ENCODE results near the gene GRID1.

GRID1 gene

DNA sequence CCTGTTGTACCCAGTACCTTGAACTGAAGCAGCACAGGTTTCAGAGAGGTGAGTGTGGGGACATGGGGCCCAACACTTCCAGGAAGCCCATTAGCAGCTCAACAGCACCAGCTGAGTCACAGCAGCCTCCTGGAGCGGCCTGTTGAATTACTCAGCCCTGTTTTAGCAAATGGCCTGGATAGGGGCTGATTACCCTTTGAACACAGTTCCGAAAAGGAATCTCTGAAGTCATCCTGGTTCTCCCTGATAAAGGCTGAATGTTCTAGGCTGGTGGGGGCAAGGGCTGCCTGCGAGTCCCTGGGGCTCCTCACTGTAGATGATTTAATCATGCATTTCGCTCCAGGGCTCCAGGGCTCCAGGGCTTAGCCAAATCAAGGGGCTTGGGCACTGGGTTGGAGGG, 287.5 kb downstream of the GRID1 start:
- H4K20me1 ChIP-seq (ENCODE audit: insufficient read depth, low read length): no peaks in the 10 kb centered on the region
- no peak for TF ChIP-seq EZH2 (optimal IDR thresholded peaks at IDR 0.05; ENCODE audit: low read depth, low read length)
- TF ChIP-seq, protein P1, sequence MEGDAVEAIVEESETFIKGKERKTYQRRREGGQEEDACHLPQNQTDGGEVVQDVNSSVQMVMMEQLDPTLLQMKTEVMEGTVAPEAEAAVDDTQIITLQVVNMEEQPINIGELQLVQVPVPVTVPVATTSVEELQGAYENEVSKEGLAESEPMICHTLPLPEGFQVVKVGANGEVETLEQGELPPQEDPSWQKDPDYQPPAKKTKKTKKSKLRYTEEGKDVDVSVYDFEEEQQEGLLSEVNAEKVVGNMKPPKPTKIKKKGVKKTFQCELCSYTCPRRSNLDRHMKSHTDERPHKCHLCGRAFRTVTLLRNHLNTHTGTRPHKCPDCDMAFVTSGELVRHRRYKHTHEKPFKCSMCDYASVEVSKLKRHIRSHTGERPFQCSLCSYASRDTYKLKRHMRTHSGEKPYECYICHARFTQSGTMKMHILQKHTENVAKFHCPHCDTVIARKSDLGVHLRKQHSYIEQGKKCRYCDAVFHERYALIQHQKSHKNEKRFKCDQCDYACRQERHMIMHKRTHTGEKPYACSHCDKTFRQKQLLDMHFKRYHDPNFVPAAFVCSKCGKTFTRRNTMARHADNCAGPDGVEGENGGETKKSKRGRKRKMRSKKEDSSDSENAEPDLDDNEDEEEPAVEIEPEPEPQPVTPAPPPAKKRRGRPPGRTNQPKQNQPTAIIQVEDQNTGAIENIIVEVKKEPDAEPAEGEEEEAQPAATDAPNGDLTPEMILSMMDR (IDR thresholded peaks at IDR 0.05; ENCODE audit: low read length): no peak
- no peak for TF ChIP-seq EZH2phosphoT487 (IDR thresholded peaks at IDR 0.05; ENCODE audit: low read length)
- no peaks in the 10 kb centered on the region for H3F3A ChIP-seq (ENCODE audit: insufficient read depth, low read length)
- no peak overlapping the region for H2AFZ ChIP-seq (ENCODE audit: low read length)
- no peaks in the 10 kb centered on the region for H3K9me2 ChIP-seq (replicated peaks; ENCODE audit: insufficient read depth, low read length)
- no peak overlapping the region for H3K4me2 ChIP-seq (ENCODE audit: low read depth, low read length)
- no peaks in the 10 kb centered on the region for H3K36me3 ChIP-seq (replicated peaks; ENCODE audit: insufficient read depth, low read length)
- DNase-seq: no peak
- no peaks in the 10 kb centered on the region for H3K79me2 ChIP-seq (ENCODE audit: low read length)
- no peak overlapping the region for H3K4me3 ChIP-seq (ENCODE audit: low read length)
- H3K9ac ChIP-seq (ENCODE audit: low read length): no peak overlapping the region
- H3K9me3 ChIP-seq (replicated peaks; ENCODE audit: insufficient read depth, low read length): no peaks in the 10 kb centered on the region
- H3K27me3 ChIP-seq (replicated peaks; ENCODE audit: insufficient read depth, low read length): no peaks in the 10 kb centered on the region
- no peak overlapping the region for H3K27ac ChIP-seq (ENCODE audit: low read length)
- H3K4me1 ChIP-seq (ENCODE audit: low read length): no peaks in the 10 kb centered on the region

DNA sequence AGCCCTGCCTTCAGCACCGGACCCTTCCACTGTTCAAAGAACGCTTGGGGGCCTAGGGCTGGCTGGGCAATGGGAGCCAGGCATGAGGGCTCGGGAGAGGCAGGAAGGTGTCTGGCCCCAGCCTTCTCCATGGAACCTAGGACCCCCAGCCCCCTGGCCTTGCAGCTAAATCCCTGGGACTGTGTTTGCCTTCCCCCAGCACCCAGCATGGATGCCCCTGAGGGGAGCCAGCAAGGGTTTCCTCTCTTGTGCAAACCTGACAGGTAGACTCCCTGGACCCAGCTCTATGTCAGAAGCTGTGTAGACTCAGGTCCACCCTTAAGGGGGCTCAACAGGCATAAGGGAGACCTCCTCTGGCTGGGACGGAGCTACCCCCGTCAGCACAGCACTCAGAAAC, 288.0 kb downstream of the GRID1 start:
- no peak overlapping the region for H3K27ac ChIP-seq (ENCODE audit: low read length)
- TF ChIP-seq, protein P1 (IDR thresholded peaks at IDR 0.05; ENCODE audit: low read length): no peak
- TF ChIP-seq EZH2 (optimal IDR thresholded peaks at IDR 0.05; ENCODE audit: low read depth, low read length) (no peak), EZH2phosphoT487 (IDR thresholded peaks at IDR 0.05; ENCODE audit: low read length) (no peak)
- H3K36me3 ChIP-seq (replicated peaks; ENCODE audit: insufficient read depth, low read length): no peaks in the 10 kb centered on the region
- H3K27me3 ChIP-seq (replicated peaks; ENCODE audit: insufficient read depth, low read length): no peaks in the 10 kb centered on the region
- H3K4me2 ChIP-seq (ENCODE audit: low read depth, low read length): no peak overlapping the region
- DNase-seq: no peak
- no peaks in the 10 kb centered on the region for H3K4me1 ChIP-seq (ENCODE audit: low read length)
- no peak overlapping the region for H3K9ac ChIP-seq (ENCODE audit: low read length)
- no peaks in the 10 kb centered on the region for H4K20me1 ChIP-seq (ENCODE audit: insufficient read depth, low read length)
- H3K4me3 ChIP-seq (ENCODE audit: low read length): no peak overlapping the region
- no peaks in the 10 kb centered on the region for H3K9me3 ChIP-seq (replicated peaks; ENCODE audit: insufficient read depth, low read length)
- H3K9me2 ChIP-seq (replicated peaks; ENCODE audit: insufficient read depth, low read length): no peaks in the 10 kb centered on the region
- no peak overlapping the region for H2AFZ ChIP-seq (ENCODE audit: low read length)
- no peaks in the 10 kb centered on the region for H3K79me2 ChIP-seq (ENCODE audit: low read length)
- no peaks in the 10 kb centered on the region for H3F3A ChIP-seq (ENCODE audit: insufficient read depth, low read length)

DNA sequence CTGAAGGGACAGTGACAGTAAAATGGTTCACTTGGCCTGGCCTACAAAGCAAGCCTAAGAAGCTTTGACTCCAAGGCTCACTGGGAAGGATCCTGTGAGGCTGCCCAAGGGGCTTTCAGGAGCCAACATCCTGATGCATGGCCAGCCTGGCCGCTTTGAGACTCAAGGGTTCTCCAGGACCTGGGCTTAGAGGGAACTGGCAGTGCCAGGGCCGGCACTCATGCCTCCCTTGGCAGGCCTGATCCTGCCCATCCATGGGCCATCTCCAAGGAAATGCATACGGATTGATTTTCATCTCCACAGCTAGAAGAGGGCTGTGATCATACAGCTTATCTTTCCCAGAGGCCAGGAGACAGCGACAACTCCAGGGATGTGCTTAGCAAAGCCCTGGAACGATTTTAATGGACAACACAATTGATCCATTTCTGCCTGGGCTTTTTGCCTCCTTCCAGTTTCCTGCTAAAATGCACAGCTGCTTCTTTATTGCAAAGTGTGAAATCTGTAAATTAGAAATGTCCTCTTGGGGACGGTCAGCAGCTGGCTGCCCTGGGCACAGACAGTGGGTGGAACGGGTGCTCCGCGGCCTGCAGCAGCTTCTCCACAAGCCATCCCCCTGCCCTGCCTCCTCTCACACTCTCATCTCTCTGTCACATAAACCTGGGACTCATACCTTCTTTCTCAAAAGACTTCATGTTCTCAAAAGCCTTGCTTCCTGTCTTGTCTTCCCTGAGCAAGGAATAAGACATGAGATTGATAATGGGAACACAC, 288.5 kb downstream of the GRID1 start:
- Histone ChIP-seq H3K4me1 (ENCODE audit: low read length) (no peaks in the 10 kb centered on the region), H3K9ac (ENCODE audit: low read length) (no peak overlapping the region), H3K27me3 (replicated peaks; ENCODE audit: insufficient read depth, low read length) (no peaks in the 10 kb centered on the region), H3K36me3 (replicated peaks; ENCODE audit: insufficient read depth, low read length) (no peaks in the 10 kb centered on the region), H3K27ac (ENCODE audit: low read length) (no peak overlapping the region), H3F3A (ENCODE audit: insufficient read depth, low read length) (no peaks in the 10 kb centered on the region), H3K9me2 (replicated peaks; ENCODE audit: insufficient read depth, low read length) (no peaks in the 10 kb centered on the region), H3K4me2 (ENCODE audit: low read depth, low read length) (no peak overlapping the region), H3K9me3 (replicated peaks; ENCODE audit: insufficient read depth, low read length) (no peaks in the 10 kb centered on the region), H2AFZ (ENCODE audit: low read length) (no peak overlapping the region), H4K20me1 (ENCODE audit: insufficient read depth, low read length) (no peaks in the 10 kb centered on the region), H3K4me3 (ENCODE audit: low read length) (no peak overlapping the region), H3K79me2 (ENCODE audit: low read length) (no peaks in the 10 kb centered on the region)
- no peak for DNase-seq
- TF ChIP-seq EZH2phosphoT487 (IDR thresholded peaks at IDR 0.05; ENCODE audit: low read length): no peak
- TF ChIP-seq, protein P1 (IDR thresholded peaks at IDR 0.05; ENCODE audit: low read length): no peak
- TF ChIP-seq EZH2 (optimal IDR thresholded peaks at IDR 0.05; ENCODE audit: low read depth, low read length): no peak
